Measurements from ENCODE around the gene ADAMTSL3.

The ADAMTSL3 gene

DNA sequence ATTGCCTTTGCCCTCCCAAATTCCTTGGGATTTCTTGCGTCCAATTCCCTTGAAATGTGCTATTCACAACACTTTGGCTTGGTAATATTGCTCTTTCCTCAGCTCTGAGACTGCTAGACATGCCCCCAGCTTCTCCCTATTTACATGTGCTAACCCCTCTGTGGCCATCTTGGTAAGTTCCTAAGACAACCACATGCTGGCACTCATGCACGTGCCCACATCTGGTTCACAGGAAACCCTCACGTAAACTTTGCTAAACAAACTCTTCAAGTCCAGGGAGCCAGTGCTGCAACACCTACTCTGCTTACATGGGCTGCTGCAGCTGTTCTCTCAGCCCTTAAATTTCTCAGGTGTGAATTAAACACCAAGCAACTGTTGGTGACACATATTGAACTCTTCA, 121.8 kb downstream of the ADAMTSL3 start:
- no peak overlapping the region for H3K4ac ChIP-seq (ENCODE audit: low read depth, low read length)
- H4K8ac ChIP-seq (ENCODE audit: low read depth, low read length) = no peak overlapping the region
- H3K23ac ChIP-seq (ENCODE audit: low read length) = no peak overlapping the region
- H3K56ac ChIP-seq (ENCODE audit: low read length) = no peak overlapping the region
- no peak overlapping the region for H3K4me2 ChIP-seq (ENCODE audit: low read length)
- H3K79me2 ChIP-seq (ENCODE audit: control insufficient read depth, insufficient read depth, low read length) = no peaks in the 10 kb centered on the region
- H2AK5ac ChIP-seq (ENCODE audit: low read length) = no peak overlapping the region
- no peak overlapping the region for H3K18ac ChIP-seq (ENCODE audit: low read length)
- no peaks in the 10 kb centered on the region for H3K4me1 ChIP-seq (ENCODE audit: control insufficient read depth, low read depth, low read length)
- H2BK120ac ChIP-seq (ENCODE audit: low read depth, low read length) = no peak overlapping the region
- no peak overlapping the region for H3K27ac ChIP-seq (ENCODE audit: low read depth, low read length)
- no CpG with 5 or more reads among the region's 3 CpGs for WGBS (ENCODE audit: extremely low coverage, insufficient coverage, low lambda C conversion rate)
- no peak overlapping the region for H3K9ac ChIP-seq (ENCODE audit: low read length)
- peak; percentile 11 for DNase-seq
- no peak overlapping the region for H2BK15ac ChIP-seq (replicated peaks; ENCODE audit: low read depth)
- H3K79me1 ChIP-seq (ENCODE audit: low read length) = no peaks in the 10 kb centered on the region
- no peaks in the 10 kb centered on the region for H3K27me3 ChIP-seq (ENCODE audit: insufficient read depth, low read length, poor library complexity)
- no peak overlapping the region for H2BK5ac ChIP-seq (ENCODE audit: low read length)
- H3K4me3 ChIP-seq (ENCODE audit: low read length) = no peak overlapping the region
- H3K36me3 ChIP-seq (ENCODE audit: control insufficient read depth, insufficient read depth, low read length) = no peaks in the 10 kb centered on the region
- no peak overlapping the region for H4K5ac ChIP-seq (ENCODE audit: low read length)

DNA sequence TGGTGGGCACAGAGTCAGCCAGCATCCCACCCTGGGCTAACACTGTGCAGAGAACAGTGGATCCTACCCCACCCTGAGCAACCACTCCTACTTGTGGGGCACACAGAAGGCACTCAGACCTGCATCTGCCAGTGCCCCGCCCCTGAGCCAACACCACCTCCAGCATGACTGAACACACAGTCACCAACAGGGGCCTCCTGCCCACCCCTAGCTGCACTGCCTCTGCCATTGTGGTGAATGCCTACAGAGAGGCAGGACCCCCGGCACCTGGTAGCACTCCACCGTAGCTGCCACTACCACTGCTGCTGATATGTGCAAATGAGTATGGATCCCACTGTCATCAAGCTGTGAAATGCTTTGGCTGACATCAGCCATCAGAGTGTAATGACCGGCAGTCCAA, 123.1 kb downstream of the ADAMTSL3 start:
- no peak overlapping the region for H3K9ac ChIP-seq (ENCODE audit: low read length)
- no peaks in the 10 kb centered on the region for H3K4me1 ChIP-seq (ENCODE audit: control insufficient read depth, low read depth, low read length)
- no peaks in the 10 kb centered on the region for H3K36me3 ChIP-seq (ENCODE audit: control insufficient read depth, insufficient read depth, low read length)
- H3K4ac ChIP-seq (ENCODE audit: low read depth, low read length) = no peak overlapping the region
- no peaks in the 10 kb centered on the region for H3K27me3 ChIP-seq (ENCODE audit: insufficient read depth, low read length, poor library complexity)
- no peak overlapping the region for H4K5ac ChIP-seq (ENCODE audit: low read length)
- H2BK15ac ChIP-seq (replicated peaks; ENCODE audit: low read depth) = no peak overlapping the region
- H2BK120ac ChIP-seq (ENCODE audit: low read depth, low read length) = no peak overlapping the region
- H3K27ac ChIP-seq (ENCODE audit: low read depth, low read length) = no peak overlapping the region
- H2BK5ac ChIP-seq (ENCODE audit: low read length) = no peak overlapping the region
- no peak overlapping the region for H3K18ac ChIP-seq (ENCODE audit: low read length)
- H3K4me3 ChIP-seq (ENCODE audit: low read length) = no peak overlapping the region
- WGBS (ENCODE audit: extremely low coverage, insufficient coverage, low lambda C conversion rate) = no CpG with 5 or more reads among the region's 4 CpGs
- no peaks in the 10 kb centered on the region for H3K79me2 ChIP-seq (ENCODE audit: control insufficient read depth, insufficient read depth, low read length)
- DNase-seq = no peak
- no peak overlapping the region for H4K8ac ChIP-seq (ENCODE audit: low read depth, low read length)
- H3K56ac ChIP-seq (ENCODE audit: low read length) = no peak overlapping the region
- H2AK5ac ChIP-seq (ENCODE audit: low read length) = no peak overlapping the region
- H3K79me1 ChIP-seq (ENCODE audit: low read length) = no peaks in the 10 kb centered on the region
- no peak overlapping the region for H3K23ac ChIP-seq (ENCODE audit: low read length)
- H3K4me2 ChIP-seq (ENCODE audit: low read length) = no peak overlapping the region

GRCh38 chr15:83783227-83783626, 129.3 kb downstream of the ADAMTSL3 start:
- no CpG with 5 or more reads among the region's 1 CpG for WGBS (ENCODE audit: extremely low coverage, insufficient coverage, low lambda C conversion rate)
- Histone ChIP-seq H3K27me3 (ENCODE audit: insufficient read depth, low read length, poor library complexity) (no peaks in the 10 kb centered on the region), H3K79me1 (ENCODE audit: low read length) (no peaks in the 10 kb centered on the region), H3K27ac (ENCODE audit: low read depth, low read length) (no peak overlapping the region), H3K4me1 (ENCODE audit: control insufficient read depth, low read depth, low read length) (no peaks in the 10 kb centered on the region), H3K4ac (ENCODE audit: low read depth, low read length) (no peak overlapping the region), H2BK120ac (ENCODE audit: low read depth, low read length) (no peak overlapping the region), H3K23ac (ENCODE audit: low read length) (no peak overlapping the region), H3K4me2 (ENCODE audit: low read length) (no peak overlapping the region), H3K56ac (ENCODE audit: low read length) (no peak overlapping the region), H3K18ac (ENCODE audit: low read length) (no peak overlapping the region), H2BK5ac (ENCODE audit: low read length) (no peak overlapping the region), H3K9ac (ENCODE audit: low read length) (no peak overlapping the region), H3K79me2 (ENCODE audit: control insufficient read depth, insufficient read depth, low read length) (no peaks in the 10 kb centered on the region), H2BK15ac (replicated peaks; ENCODE audit: low read depth) (no peak overlapping the region), H3K36me3 (ENCODE audit: control insufficient read depth, insufficient read depth, low read length) (no peaks in the 10 kb centered on the region), H4K5ac (ENCODE audit: low read length) (no peak overlapping the region), H3K4me3 (ENCODE audit: low read length) (no peak overlapping the region), H2AK5ac (ENCODE audit: low read length) (no peak overlapping the region), H4K8ac (ENCODE audit: low read depth, low read length) (no peak overlapping the region)
- no peak for DNase-seq

- Histone ChIP-seq H3K4ac (ENCODE audit: low read depth, low read length) (no peak overlapping the region), H4K5ac (ENCODE audit: low read length) (no peak overlapping the region), H3K4me2 (ENCODE audit: low read length) (no peak overlapping the region), H4K8ac (ENCODE audit: low read depth, low read length) (no peak overlapping the region), H3K27ac (ENCODE audit: low read depth, low read length) (no peak overlapping the region), H3K18ac (ENCODE audit: low read length) (no peak overlapping the region), H3K4me3 (ENCODE audit: low read length) (no peak overlapping the region), H3K79me2 (ENCODE audit: control insufficient read depth, insufficient read depth, low read length) (no peaks in the 10 kb centered on the region), H2AK5ac (ENCODE audit: low read length) (no peak overlapping the region), H3K27me3 (ENCODE audit: insufficient read depth, low read length, poor library complexity) (no peaks in the 10 kb centered on the region), H2BK5ac (ENCODE audit: low read length) (no peak overlapping the region), H3K36me3 (ENCODE audit: control insufficient read depth, insufficient read depth, low read length) (no peaks in the 10 kb centered on the region), H2BK15ac (replicated peaks; ENCODE audit: low read depth) (no peak overlapping the region), H2BK120ac (ENCODE audit: low read depth, low read length) (no peak overlapping the region), H3K4me1 (ENCODE audit: control insufficient read depth, low read depth, low read length) (no peaks in the 10 kb centered on the region), H3K56ac (ENCODE audit: low read length) (no peak overlapping the region), H3K9ac (ENCODE audit: low read length) (no peak overlapping the region), H3K79me1 (ENCODE audit: low read length) (no peaks in the 10 kb centered on the region), H3K23ac (ENCODE audit: low read length) (no peak overlapping the region)
- DNase-seq = no peak
Measured at GRCh38 chr15:83784975-83785374, 131.1 kb downstream of the ADAMTSL3 start.

DNA sequence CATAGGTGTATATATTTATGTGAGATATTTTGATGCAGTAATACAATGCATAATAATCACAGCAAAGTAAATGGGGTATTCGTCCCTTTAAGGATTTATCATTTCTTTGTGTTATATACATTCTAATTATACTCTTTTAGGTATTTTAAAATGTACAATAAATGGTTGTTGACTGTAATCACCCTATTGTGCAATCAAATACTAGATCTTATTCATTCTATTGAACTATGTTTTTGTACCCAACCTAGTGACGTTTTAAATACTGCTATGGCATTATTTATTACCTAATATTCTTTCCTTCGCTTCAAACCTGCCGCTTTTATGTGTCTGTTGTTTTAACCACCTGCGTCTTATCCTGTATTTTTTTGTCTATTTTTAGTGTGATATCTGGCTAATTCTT, 132.4 kb downstream of the ADAMTSL3 start:
- Histone ChIP-seq H3K36me3 (ENCODE audit: control insufficient read depth, insufficient read depth, low read length) (no peaks in the 10 kb centered on the region), H3K27me3 (ENCODE audit: insufficient read depth, low read length, poor library complexity) (no peaks in the 10 kb centered on the region)
- WGBS (ENCODE audit: extremely low coverage, insufficient coverage, low lambda C conversion rate) = no CpG with 5 or more reads among the region's 5 CpGs

GRCh38 chr15:83793069-83793468, 139.1 kb downstream of the ADAMTSL3 start:
- Histone ChIP-seq H4K8ac (ENCODE audit: low read depth, low read length) (no peak overlapping the region), H2BK15ac (replicated peaks; ENCODE audit: low read depth) (no peak overlapping the region), H3K23ac (ENCODE audit: low read length) (no peak overlapping the region), H3K36me3 (ENCODE audit: control insufficient read depth, insufficient read depth, low read length) (no peaks in the 10 kb centered on the region), H2AK5ac (ENCODE audit: low read length) (no peak overlapping the region), H2BK5ac (ENCODE audit: low read length) (no peak overlapping the region), H3K79me2 (ENCODE audit: control insufficient read depth, insufficient read depth, low read length) (no peaks in the 10 kb centered on the region), H3K27ac (ENCODE audit: low read depth, low read length) (no peak overlapping the region), H3K4me2 (ENCODE audit: low read length) (no peak overlapping the region), H3K79me1 (ENCODE audit: low read length) (no peaks in the 10 kb centered on the region), H3K56ac (ENCODE audit: low read length) (no peak overlapping the region), H4K5ac (ENCODE audit: low read length) (no peak overlapping the region), H3K4ac (ENCODE audit: low read depth, low read length) (no peak overlapping the region), H3K9ac (ENCODE audit: low read length) (no peak overlapping the region), H3K4me3 (ENCODE audit: low read length) (no peak overlapping the region), H3K27me3 (ENCODE audit: insufficient read depth, low read length, poor library complexity) (no peaks in the 10 kb centered on the region), H3K4me1 (ENCODE audit: control insufficient read depth, low read depth, low read length) (no peaks in the 10 kb centered on the region), H3K18ac (ENCODE audit: low read length) (no peak overlapping the region), H2BK120ac (ENCODE audit: low read depth, low read length) (no peak overlapping the region)
- DNase-seq = no peak
- WGBS (ENCODE audit: extremely low coverage, insufficient coverage, low lambda C conversion rate) = no CpG with 5 or more reads among the region's 5 CpGs

More for the DNA sequence above, 132.4 kb downstream of the ADAMTSL3 start:
- Histone ChIP-seq H3K4me3 (ENCODE audit: low read length) (no peak overlapping the region), H3K56ac (ENCODE audit: low read length) (no peak overlapping the region), H3K4ac (ENCODE audit: low read depth, low read length) (no peak overlapping the region), H3K9ac (ENCODE audit: low read length) (no peak overlapping the region), H3K23ac (ENCODE audit: low read length) (no peak overlapping the region), H3K27ac (ENCODE audit: low read depth, low read length) (no peak overlapping the region), H2AK5ac (ENCODE audit: low read length) (no peak overlapping the region), H2BK15ac (replicated peaks; ENCODE audit: low read depth) (no peak overlapping the region), H4K8ac (ENCODE audit: low read depth, low read length) (no peak overlapping the region), H2BK120ac (ENCODE audit: low read depth, low read length) (no peak overlapping the region), H3K4me2 (ENCODE audit: low read length) (no peak overlapping the region), H3K79me1 (ENCODE audit: low read length) (no peaks in the 10 kb centered on the region), H3K18ac (ENCODE audit: low read length) (no peak overlapping the region), H4K5ac (ENCODE audit: low read length) (no peak overlapping the region), H3K79me2 (ENCODE audit: control insufficient read depth, insufficient read depth, low read length) (no peaks in the 10 kb centered on the region), H2BK5ac (ENCODE audit: low read length) (no peak overlapping the region), H3K4me1 (ENCODE audit: control insufficient read depth, low read depth, low read length) (no peaks in the 10 kb centered on the region)
- no peak for DNase-seq
